ENCODE measurements around the gene MYCBP. TPM values are rescaled to one million over a fixed set of nuclear protein-coding genes. Genes with fewer than 3 reads are reported as not detected.

Gene MYCBP
- total RNA-seq, 1 experiment from 2014 or later: 33.1 TPM

DNA sequence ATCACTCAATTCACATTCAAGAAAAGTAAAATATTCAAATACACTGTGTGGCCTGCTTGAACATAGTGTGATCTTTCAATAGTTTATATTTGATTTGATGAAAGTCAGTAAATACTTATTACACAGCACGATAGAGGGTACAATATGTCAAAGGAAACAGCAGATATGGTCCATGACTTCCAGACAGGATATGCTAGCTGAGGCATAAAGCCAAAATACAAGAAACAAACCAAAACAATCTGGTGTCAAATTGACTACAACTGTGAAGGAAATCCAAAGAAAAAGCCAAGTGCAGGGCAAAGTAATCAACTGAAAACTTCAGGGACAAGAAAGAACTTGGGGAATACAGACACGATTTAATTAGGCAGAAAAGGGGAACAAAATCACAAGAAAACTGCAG, 32.9 kb downstream of the MYCBP start:
- Histone ChIP-seq H3K4me2 (ENCODE audit: insufficient read depth, insufficient read length, low read length) (no peak overlapping the region), H4K20me1 (ENCODE audit: control insufficient read depth, insufficient read depth, insufficient read length) (no peaks in the 10 kb centered on the region), H3K27me3 (ENCODE audit: insufficient read depth, low read length) (no peaks in the 10 kb centered on the region), H3K23ac (ENCODE audit: insufficient read length, low read depth, low read length) (no peak overlapping the region), H2AFZ (ENCODE audit: low read length) (no peak overlapping the region), H4K8ac (replicated peaks; ENCODE audit: insufficient read length, low read depth, low read length) (no peak overlapping the region), H2BK5ac (ENCODE audit: insufficient read length, low read length) (no peak overlapping the region), H4K5ac (ENCODE audit: insufficient read length, low read depth, low read length) (no peak overlapping the region), H4K91ac (ENCODE audit: insufficient read length, low read depth, low read length) (no peak overlapping the region), H3K18ac (ENCODE audit: insufficient read length, low read depth, low read length) (no peak overlapping the region), H2AK5ac (ENCODE audit: insufficient read length, low read length) (no peak overlapping the region), H3K23me2 (ENCODE audit: insufficient read length, low read depth, low read length, poor library complexity, severe bottlenecking) (no peaks in the 10 kb centered on the region), H2BK15ac (ENCODE audit: low read depth, low read length) (no peak overlapping the region), H3K79me1 (ENCODE audit: insufficient read depth, low read depth, low read length, poor library complexity, severe bottlenecking) (no peaks in the 10 kb centered on the region), H2BK120ac (ENCODE audit: low read depth, low read length, poor library complexity, severe bottlenecking) (no peak overlapping the region), H3K4ac (ENCODE audit: low read depth, low read length) (no peak overlapping the region), H2BK20ac (ENCODE audit: low read depth, low read length, poor library complexity, severe bottlenecking) (no peak overlapping the region), H3K14ac (ENCODE audit: insufficient read depth, low read length) (no peak overlapping the region), H3K27ac (ENCODE audit: insufficient read length, low read depth, low read length) (no peak overlapping the region), H3K56ac (ENCODE audit: insufficient read length, low read depth, low read length) (no peak overlapping the region), H2BK12ac (ENCODE audit: insufficient read length, low read depth, low read length) (no peak overlapping the region), H3K4me1 (ENCODE audit: insufficient read depth, low read length) (no peaks in the 10 kb centered on the region; the same call in 1 of the 2 replicates), H3K9ac (ENCODE audit: extremely low read depth, insufficient read length, low read length) (no peak overlapping the region), H3T11ph (ENCODE audit: low read length) (no peak overlapping the region), H3K9me3 (ENCODE audit: control insufficient read depth, low read depth, low read length) (no peaks in the 10 kb centered on the region), H3K79me2 (ENCODE audit: insufficient read depth, low read length) (no peaks in the 10 kb centered on the region)
- no CpG with 5 or more reads among the region's 2 CpGs for WGBS (ENCODE audit: extremely low coverage, insufficient read length, low lambda C conversion rate)
- no peak for DNase-seq
- H3K4me1 Mint-ChIP-seq: peaks cover 14 to 22% of the 10 kb centered on the region in 2 experiments
- H3K27ac Mint-ChIP-seq: peak overlapping the region in 1 of 3 experiments; percentile 63; a peak in 1 of 7 replicates
- peaks cover 0 to 4% of the 10 kb centered on the region in 2 experiments; a peak in 1 of 5 replicates for H3K9me3 Mint-ChIP-seq
- no peak overlapping the region for H3K4me3 Mint-ChIP-seq
- TF ChIP-seq, protein P1, sequence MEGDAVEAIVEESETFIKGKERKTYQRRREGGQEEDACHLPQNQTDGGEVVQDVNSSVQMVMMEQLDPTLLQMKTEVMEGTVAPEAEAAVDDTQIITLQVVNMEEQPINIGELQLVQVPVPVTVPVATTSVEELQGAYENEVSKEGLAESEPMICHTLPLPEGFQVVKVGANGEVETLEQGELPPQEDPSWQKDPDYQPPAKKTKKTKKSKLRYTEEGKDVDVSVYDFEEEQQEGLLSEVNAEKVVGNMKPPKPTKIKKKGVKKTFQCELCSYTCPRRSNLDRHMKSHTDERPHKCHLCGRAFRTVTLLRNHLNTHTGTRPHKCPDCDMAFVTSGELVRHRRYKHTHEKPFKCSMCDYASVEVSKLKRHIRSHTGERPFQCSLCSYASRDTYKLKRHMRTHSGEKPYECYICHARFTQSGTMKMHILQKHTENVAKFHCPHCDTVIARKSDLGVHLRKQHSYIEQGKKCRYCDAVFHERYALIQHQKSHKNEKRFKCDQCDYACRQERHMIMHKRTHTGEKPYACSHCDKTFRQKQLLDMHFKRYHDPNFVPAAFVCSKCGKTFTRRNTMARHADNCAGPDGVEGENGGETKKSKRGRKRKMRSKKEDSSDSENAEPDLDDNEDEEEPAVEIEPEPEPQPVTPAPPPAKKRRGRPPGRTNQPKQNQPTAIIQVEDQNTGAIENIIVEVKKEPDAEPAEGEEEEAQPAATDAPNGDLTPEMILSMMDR (conservative IDR thresholded peaks at IDR 0.05): no peak
- peaks cover 10 to 53% (median 45%) of the 10 kb centered on the region in 3 experiments; a peak in 6 of 7 replicates for H3K36me3 Mint-ChIP-seq (ENCODE audit: insufficient read depth in 1 of 3, low read depth in 3 of 3)
- H3K27me3 Mint-ChIP-seq (ENCODE audit: low read depth): no peaks in the 10 kb centered on the region
